ENCODE measurements around the gene PALLD.

DNA sequence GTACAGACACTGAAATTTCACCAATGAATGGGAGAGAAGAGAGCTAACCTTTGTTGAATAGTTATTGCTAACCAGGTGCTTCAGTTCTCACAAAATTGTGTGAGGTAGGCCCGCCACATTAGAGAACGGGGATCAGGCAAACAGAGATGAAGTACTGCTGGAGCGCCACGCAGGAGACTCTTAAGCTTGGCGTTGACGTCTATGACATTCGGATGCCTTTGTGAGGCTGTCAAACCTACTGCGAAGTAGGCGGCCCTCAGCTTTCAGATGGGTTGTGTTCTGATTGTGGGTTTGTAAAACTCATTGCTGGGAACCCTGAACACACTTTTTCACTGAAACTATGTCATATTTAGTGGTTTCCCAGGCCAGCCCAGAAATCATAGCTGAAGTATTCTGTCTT lies 339.6 kb downstream of the PALLD start:
- TF ChIP-seq POLR2AphosphoS5 (IDR thresholded peaks at IDR 0.05; ENCODE audit: borderline replicate concordance, low read depth, low read length) (no peak), EZH2 (IDR thresholded peaks at IDR 0.05) (no peak)

Measured in SK-N-MC (cell line).